Parathyroid adenoma (tissue), 2 donors: ENCODE results near the gene CCDC183.
"Not testable (repeated sequence)": the region's sequence is repeated elsewhere in the genome, so short reads cannot be mapped to it uniquely, and the experiment has no call there.

ENCODE experiments used
- H2AFZ ChIP-seq: fragments of 300-600 bp; sonication (generic); one replicate; pipeline ENCODE4 v1.7.0; 2017; ENCODE audit warnings: antibody characterized with exemption, mild to moderate bottlenecking
- H3K27ac ChIP-seq: fragments of 300-600 bp; sonication (generic); one replicate; pipeline ENCODE4 v1.7.0; 2017
- H3K27me3 ChIP-seq: fragments of 300-600 bp; sonication (generic); one replicate; pipeline ENCODE4 v1.7.0; 2017; ENCODE audit warnings: low read length; ENCODE audit not compliant: control insufficient read depth, insufficient read depth
- H3K36me3 ChIP-seq: fragments of 300-600 bp; sonication (generic); one replicate; pipeline ENCODE4 v1.7.0; 2017; ENCODE audit warnings: low read length; ENCODE audit not compliant: control insufficient read depth, insufficient read depth
- H3K4me1 ChIP-seq: fragments of 300-600 bp; sonication (generic); one replicate; pipeline ENCODE4 v1.7.0; 2017; ENCODE audit warnings: control low read depth
- H3K4me2 ChIP-seq: fragments of 300-600 bp; sonication (generic); one replicate; pipeline ENCODE4 v1.7.0; 2017; ENCODE audit warnings: low read length
- H3K4me3 ChIP-seq: fragments of 300-600 bp; sonication (generic); one replicate; pipeline ENCODE4 v1.7.0; 2017; ENCODE audit warnings: low read depth, low read length
- H3K79me2 ChIP-seq: fragments of 300-600 bp; sonication (generic); one replicate; pipeline ENCODE4 v1.7.0; 2017; ENCODE audit warnings: control low read depth
- H3K9ac ChIP-seq: fragments of 300-600 bp; sonication (generic); one replicate; pipeline ENCODE4 v1.7.0; 2017; ENCODE audit warnings: mild to moderate bottlenecking
- H3K9me3 ChIP-seq: fragments of 300-600 bp; sonication (generic); one replicate; pipeline ENCODE4 v1.7.0; 2017; ENCODE audit warnings: low read length; ENCODE audit not compliant: control insufficient read depth
- CTCF ChIP-seq: fragments of 300-600 bp; sonication (generic); IDR thresholded peaks from one replicate; pipeline ENCODE4 v1.7.0; 2017; ENCODE audit warnings: antibody characterized with exemption, mild to moderate bottlenecking
- donor health status: primary hyperparathyroidism.

The CCDC183 gene

GRCh38 chr9:136766410-136767120, 29.6 kb upstream of the CCDC183 start:
- not testable (repeated sequence) for H3K4me1 ChIP-seq, H3K79me2 ChIP-seq, H3K4me3 ChIP-seq, H3K27me3 ChIP-seq, H3K9me3 ChIP-seq, H3K27ac ChIP-seq, H3K36me3 ChIP-seq, H2AFZ ChIP-seq, H3K4me2 ChIP-seq, H3K9ac ChIP-seq
- TF ChIP-seq CTCF = peak; percentile 33

- Histone ChIP-seq H3K27ac (no peak overlapping the region), H2AFZ (no peak overlapping the region), H3K9ac (no peak overlapping the region), H3K4me1 (no peaks in the 10 kb centered on the region), H3K27me3 (no peaks in the 10 kb centered on the region), H3K9me3 (no peaks in the 10 kb centered on the region), H3K4me3 (no peak overlapping the region), H3K79me2 (no peaks in the 10 kb centered on the region), H3K36me3 (no peaks in the 10 kb centered on the region), H3K4me2 (no peak overlapping the region)
- TF ChIP-seq CTCF = peak; percentile 14
These were observed 26.4 kb upstream of the CCDC183 start for GRCh38 chr9:136769710-136770191.

DNA sequence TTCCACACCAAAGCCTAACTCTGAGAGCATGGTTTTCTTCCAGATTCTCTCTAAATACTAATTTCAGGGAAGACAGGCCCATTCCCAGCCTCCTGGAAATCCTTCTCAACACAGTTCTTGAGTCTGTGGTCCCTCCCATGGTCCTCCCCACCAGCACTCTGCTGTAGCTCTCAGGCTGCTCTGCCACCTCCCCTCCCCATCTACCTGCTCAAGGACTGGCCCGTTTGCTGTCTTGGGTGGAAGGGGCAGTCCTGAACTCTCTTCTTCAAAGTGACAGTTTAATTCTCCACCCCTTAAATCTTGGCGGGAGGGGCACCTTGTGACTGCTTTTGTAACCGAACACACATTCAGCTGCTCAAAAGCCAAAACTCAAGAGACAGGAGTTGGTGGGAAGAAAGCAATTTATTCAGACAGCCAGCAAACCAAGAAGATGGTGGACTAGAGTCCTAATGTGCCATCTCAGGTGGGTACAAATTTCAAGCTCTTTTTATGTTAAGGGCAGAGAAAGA, 24.2 kb upstream of the CCDC183 start:
- Histone ChIP-seq H3K27ac (no peak overlapping the region), H3K9ac (no peak overlapping the region), H3K36me3 (no peaks in the 10 kb centered on the region), H3K79me2 (no peaks in the 10 kb centered on the region), H3K9me3 (no peaks in the 10 kb centered on the region), H3K27me3 (no peaks in the 10 kb centered on the region), H2AFZ (no peak overlapping the region), H3K4me3 (no peak overlapping the region), H3K4me1 (no peaks in the 10 kb centered on the region), H3K4me2 (no peak overlapping the region)
- no peak for TF ChIP-seq CTCF

DNA sequence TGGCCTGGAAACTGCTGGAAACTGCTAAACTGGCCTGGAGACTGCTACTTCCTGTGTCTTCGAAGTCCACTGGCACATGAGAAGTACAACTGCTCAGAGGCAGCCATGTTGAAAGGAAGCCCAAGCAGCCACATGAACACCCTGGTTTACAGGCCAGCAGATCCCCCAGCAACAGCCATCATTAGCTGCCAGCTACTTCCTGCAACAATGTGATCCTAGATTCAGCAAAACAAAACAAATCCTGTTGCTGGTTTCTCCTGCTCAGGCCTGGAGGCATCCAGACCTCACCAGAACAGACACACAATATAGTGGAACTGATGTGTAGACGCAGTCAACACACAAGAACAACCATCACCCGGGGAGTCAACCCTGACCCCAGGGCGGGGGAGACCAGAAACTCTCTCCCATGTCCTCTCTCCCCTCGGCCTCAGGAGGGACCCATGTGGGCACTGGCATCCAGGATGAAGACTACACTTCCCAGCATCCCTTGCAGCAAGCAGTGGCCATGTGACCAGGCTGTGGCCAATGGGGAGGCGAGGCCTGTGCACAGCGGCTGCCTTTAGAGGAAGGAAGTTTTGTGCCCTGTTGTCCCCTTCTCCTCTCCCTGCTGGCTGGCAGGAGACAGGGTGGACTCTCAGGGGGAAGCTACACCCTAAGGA, 22.6 kb upstream of the CCDC183 start:
- TF ChIP-seq CTCF = no peak
- H2AFZ ChIP-seq = no peak overlapping the region
- H3K27me3 ChIP-seq = no peaks in the 10 kb centered on the region
- H3K9me3 ChIP-seq = no peaks in the 10 kb centered on the region
- H3K4me3 ChIP-seq = no peak overlapping the region
- H3K36me3 ChIP-seq = no peaks in the 10 kb centered on the region
- no peak overlapping the region for H3K9ac ChIP-seq
- no peaks in the 10 kb centered on the region for H3K79me2 ChIP-seq
- no peak overlapping the region for H3K27ac ChIP-seq
- H3K4me1 ChIP-seq = no peaks in the 10 kb centered on the region
- H3K4me2 ChIP-seq = no peak overlapping the region
